Activated CD4-positive, CD25-positive, alpha-beta regulatory T cell treated with anti-CD3 and anti-CD28 coated beads, Interleukin-2, amount 50 U/mL, for 24 hours (primary cell): ENCODE data around the gene NRXN3.

Experiments
- ATAC-seq, 2 donors: fragments of 150-1000 bp; cut with Tn5 transposase; one replicate each; pipeline ENCODE4 v1.10.0; 2021; ENCODE audit warnings: mild to moderate bottlenecking in 1 of 2, moderate library complexity in 1 of 2

The NRXN3 gene

GRCh38 chr14:78848234-78848820, 678.2 kb downstream of the NRXN3 start:
- ATAC-seq: no peak

GRCh38 chr14:78849952-78850351, 679.8 kb downstream of the NRXN3 start:
- no peak for ATAC-seq

DNA sequence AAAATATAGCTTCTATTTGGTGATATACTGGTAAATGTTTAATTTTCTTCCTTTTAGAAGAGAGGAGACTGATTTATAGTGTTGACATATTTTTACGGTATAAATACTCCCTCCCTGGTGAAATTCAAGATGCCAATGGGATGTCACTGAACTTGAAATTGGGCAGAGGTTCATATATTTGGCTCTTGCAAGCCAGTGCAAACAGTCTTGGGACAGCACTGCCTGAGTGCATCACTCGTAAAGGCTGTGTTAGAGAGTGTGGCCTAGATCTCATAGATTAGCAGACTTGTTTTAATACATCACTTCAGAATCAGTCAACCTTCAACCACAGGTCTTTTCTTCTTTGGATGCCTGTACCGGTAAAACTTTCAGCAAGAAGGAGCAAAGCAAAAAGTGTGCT, 681.0 kb downstream of the NRXN3 start:
- no peak for ATAC-seq

DNA sequence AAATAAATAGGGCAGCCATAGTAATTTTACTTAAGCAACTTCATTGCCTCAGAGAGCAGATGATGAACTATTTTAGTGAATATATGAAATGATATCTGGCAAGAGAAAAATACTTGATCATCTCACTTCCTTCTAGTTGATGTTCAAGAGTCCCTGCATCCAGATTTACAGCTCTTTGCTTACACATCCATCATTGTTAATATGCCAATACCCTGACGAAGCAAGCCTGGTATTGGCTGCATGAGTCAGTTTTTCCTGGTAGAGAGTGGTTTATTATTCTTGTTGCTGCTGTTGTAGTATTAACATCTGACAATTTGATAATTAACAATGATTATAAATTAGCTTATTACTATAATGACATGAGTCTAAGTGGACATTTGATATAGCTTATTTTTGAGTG, 681.9 kb downstream of the NRXN3 start:
- no peak for ATAC-seq

DNA sequence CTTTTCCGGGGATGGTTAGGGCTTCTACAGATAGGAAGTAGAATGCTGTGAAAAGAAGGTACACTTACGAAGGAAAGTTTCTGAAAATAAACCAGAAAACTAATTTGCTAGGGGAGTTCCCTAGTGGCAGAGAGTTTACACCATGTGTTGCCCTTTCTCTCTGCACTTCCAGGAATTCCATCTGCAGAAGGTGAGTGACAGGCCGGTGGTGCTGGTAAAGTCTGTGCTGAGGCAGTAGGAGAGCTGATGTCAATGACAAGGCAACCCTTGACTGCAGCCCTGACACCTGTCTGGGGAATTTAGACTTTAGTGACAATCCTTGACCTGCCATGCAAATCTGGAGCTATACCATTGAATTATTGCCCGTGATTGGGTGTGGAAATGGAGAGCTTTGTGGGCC, 687.8 kb downstream of the NRXN3 start:
- no peak for ATAC-seq

DNA sequence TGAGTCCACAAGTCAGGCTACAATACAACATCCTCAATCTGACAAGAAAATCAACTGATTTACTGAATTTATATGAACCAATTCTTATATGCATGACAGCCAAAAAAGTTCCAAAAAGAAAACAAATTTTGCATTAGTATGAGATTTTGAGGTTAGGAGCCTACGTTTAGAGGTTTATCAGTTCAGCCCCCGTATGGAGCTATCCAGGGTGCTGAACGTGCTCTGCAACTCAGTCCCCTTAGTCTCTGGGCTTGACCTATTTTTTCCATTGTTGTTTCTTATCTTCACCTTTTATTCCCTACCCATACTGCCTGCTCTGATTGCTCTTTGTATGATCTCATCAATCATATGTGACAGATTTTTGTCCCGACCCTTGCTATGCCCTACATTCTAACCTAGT, 693.0 kb downstream of the NRXN3 start:
- ATAC-seq: no peak

DNA sequence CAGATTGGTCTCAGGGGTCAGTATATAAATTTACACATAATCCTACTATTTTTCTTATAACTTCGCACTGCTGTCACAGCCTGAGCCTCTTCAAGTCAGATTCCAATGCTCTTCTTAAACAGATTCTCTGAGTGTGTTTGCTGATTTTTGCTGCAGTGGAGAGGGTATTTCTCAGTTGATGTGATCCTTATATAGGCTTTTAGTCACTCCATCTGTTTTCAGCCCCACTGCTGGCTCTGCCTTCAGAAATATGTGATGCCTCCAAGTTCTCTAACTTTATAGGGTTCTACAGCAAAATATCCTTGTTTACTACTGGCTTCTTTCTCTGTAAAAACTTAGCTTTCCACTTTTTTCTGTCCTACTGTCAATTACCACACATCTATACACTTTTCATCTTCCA, 702.7 kb downstream of the NRXN3 start:
- no peak for ATAC-seq

DNA sequence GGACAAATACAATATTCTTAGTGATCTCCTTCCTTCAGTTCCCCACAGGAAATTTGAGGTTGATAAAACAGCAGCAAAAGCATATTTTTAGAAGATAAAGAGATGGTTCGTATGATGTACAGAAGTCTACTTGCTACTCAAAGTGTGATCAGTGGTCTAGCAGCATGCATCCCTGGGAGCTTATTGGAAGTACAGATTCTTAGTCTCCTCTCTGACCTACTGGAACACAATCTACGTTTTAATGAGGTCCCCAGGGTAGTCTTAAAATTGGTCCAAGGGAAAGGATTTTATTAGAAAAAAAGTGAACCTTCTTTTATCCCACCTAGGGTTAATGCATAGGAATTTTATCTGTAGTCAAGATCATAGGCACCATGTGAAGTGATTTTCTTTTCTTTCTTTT, 703.4 kb downstream of the NRXN3 start:
- ATAC-seq: no peak

- ATAC-seq: no peak
Observed at GRCh38 chr14:78875049-78875448, 704.9 kb downstream of the NRXN3 start.

GRCh38 chr14:78885884-78886283, 715.7 kb downstream of the NRXN3 start:
- ATAC-seq: no peak

DNA sequence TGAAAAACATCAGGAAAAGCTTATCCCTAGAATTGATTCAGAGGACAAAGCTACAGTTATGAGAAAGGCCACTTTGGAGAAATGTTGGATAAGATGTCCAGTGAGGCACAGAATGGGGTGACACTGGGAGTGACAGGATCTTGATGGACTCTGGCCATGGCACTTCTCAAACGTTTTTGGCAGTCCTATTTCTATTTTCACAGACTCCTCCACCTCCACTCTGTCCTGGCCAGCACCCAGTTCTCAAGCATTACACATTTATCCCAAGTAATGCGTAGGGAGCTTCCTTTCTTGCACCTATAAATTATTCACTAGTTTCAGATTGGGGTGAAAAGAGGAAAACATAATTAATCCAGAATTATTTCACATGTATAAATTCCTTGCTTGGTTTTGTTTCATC, 727.3 kb downstream of the NRXN3 start:
- no peak for ATAC-seq

- no peak for ATAC-seq
Observed at GRCh38 chr14:78902010-78902623, 731.9 kb downstream of the NRXN3 start.

- ATAC-seq: no peak
Observed at GRCh38 chr14:78904094-78904493, 733.9 kb downstream of the NRXN3 start.

DNA sequence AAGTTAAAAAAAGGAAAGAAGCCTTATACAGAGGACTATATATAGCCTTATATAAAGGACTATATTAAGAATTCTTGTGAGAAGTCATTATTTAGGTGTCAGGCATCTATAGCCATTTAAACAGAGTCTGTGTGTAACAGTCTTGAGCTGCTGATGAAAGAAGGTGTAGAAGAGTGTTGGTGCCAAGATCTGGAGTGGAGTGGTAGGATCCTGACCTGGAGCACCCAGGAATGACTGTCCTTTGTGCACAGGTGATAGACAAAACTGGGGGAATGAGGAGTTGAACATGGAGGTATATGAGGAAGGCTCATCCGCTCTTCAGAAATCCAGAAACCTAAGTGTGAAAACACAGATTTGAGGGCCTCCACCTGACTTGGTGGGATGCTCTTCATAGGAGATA, 747.3 kb downstream of the NRXN3 start:
- no peak for ATAC-seq

DNA sequence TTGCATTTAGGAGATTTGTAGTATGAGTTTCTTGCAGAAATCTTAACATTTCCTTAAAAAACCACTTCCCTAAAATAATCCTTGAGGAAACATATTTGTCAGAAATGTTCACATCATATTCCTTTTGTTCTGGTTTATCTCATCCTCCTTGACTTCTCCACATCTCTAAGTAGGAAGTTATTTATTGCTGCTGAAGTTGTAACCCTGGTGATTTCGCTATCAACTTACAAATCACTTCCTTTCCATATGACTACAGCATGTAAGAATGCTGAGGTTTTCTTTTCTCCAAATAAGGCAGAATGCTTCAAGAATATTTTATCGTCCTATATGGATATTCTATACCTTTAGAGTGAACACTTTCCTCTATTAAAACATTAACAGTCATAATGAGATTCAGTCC, 751.7 kb downstream of the NRXN3 start:
- ATAC-seq: no peak

DNA sequence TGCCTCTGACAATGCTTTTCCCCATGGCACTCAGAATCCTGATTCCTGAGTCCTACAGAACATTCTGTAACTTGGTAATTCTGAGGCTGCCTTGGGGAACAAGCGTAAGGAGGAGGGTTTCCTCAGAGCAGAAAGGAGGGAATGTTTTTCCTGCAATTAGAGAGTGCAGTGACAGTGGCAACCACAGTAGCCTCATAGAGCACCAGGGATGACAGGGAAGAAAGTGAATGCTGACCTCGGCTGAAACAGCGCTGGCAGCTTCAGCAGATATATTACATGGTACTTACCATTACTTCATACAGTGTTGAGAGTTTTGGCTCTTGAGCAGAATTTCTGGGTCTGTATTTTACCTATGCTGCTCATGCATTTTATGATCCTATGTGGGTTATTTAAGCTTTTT, 757.1 kb downstream of the NRXN3 start:
- ATAC-seq: no peak

DNA sequence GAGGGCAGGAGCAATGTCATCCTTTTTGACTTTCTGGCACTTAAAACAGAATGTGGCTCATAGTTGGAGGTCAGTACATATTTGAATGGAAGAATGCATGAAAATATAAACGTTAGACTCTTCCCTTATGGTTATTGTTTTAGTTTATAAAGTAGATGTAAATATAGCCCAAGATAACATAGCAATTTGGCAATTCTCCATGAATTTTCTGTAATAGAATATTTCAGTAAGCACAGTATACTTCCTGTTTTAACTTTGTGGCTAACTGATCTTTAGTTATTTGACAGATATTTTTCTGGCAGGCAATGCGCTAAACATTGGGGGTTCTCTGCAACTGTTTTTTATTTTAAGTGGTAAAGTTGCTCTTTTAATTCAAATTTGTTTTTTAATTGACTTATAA, 763.0 kb downstream of the NRXN3 start:
- no peak for ATAC-seq

- no peak for ATAC-seq
Observed at GRCh38 chr14:78933948-78934524, 763.9 kb downstream of the NRXN3 start.

GRCh38 chr14:78946949-78947348, 776.8 kb downstream of the NRXN3 start:
- no peak for ATAC-seq

DNA sequence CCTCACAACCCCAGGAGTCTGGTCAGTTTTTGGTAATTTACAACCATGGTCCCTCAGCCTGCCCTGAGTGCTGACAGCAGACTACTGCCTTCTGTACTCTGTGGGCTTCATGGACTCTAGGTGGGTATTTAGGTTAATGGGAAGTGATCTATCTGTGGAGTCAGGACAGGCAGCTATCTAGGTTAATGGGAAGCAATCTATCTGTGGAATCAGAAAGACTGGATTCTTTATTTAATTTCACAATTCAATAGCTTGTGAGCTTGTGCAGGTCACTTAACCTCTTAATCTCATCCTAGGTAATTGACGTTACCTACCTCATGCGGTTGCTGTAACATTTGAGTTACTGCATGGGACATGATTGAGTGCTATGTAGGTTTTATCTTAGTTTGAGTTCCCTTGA, 777.5 kb downstream of the NRXN3 start:
- no peak for ATAC-seq

DNA sequence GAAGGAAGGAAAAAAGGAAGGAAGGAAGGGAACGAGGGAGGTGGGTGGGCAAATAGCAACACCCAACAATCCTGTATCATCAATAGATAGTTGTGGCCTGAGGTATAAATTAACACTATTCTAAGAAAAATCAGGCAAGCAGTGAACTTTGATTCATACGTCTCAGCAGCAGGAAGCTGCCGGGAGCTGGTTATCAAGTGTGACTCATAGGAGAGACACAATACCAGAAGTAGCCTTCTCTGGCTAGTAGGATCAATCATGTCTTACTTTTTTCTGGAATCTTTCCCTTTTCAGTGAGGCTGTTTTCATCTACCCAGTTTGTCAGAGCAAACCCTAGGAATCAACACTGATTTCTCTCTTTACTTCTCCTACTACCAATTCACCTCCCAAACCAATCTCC, 780.5 kb downstream of the NRXN3 start:
- ATAC-seq: no peak

DNA sequence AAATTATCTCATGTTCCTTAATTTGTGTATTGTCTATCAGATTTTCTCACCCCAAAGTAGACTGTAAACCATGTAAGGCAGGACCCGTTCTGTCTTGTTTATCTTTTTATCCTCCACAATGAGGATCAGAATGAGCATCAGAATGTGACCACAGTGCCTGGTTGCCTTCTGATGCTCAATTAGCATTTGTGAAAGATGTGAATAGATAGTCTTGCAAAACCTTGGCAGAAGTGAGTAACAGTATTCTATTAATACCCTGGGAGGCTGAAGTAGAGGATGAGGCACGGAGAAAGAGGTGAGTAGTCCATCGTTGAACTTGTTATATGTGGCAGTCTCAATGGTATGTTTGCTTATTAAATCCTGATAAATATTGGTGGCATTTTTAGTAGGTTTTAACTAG, 781.4 kb downstream of the NRXN3 start:
- no peak for ATAC-seq

- no peak for ATAC-seq
Observed at GRCh38 chr14:78959674-78960264, 789.6 kb downstream of the NRXN3 start.

- no peak for ATAC-seq
Observed at GRCh38 chr14:78967111-78967809, 797.1 kb downstream of the NRXN3 start.
